WTC11 (cell line): ENCODE results near the gene PTPN4. TPM values are rescaled to one million over a fixed set of nuclear protein-coding genes. Genes with fewer than 3 reads are reported as not detected.

Experiments used
- ATAC-seq: fragments of 200-7000 bp; cut with Tn5 transposase; 2 replicates; pipeline ENCODE4 v1.10.0; 2021; ENCODE audit warnings: mild to moderate bottlenecking, moderate library complexity
- CTCF ChIA-PET: fragments of 300-600 bp; sonication (Branson Sonifier 250); formaldehyde crosslinking; loops from one replicate; lab custom pipeline; 2021; ENCODE audit warnings: antibody characterized with exemption; lab: Charles Lee
- POLR2A ChIA-PET: fragments of 350-600 bp; sonication (Branson Sonifier 250); formaldehyde crosslinking; loops from one replicate; lab custom pipeline; 2021; ENCODE audit warnings: antibody characterized with exemption; lab: Charles Lee
- DNase-seq: peaks from one replicate; pipeline ENCODE4 v3.0.0; 2021; ENCODE audit warnings: low spot score
- H3K27ac Mint-ChIP-seq: 2 replicates; pipeline ENCODE4 v1.8.0; 2021; ENCODE audit warnings: mixed read lengths
- H3K27me3 Mint-ChIP-seq: 2 replicates; pipeline ENCODE4 v1.8.0; 2021; ENCODE audit warnings: low read depth, mild to moderate bottlenecking, moderate library complexity, mixed read lengths
- H3K36me3 Mint-ChIP-seq: 2 replicates; pipeline ENCODE4 v1.8.0; 2021; ENCODE audit warnings: mixed read lengths
- H3K4me1 Mint-ChIP-seq: 2 replicates; pipeline ENCODE4 v1.8.0; 2022; ENCODE audit warnings: mixed read lengths
- H3K4me3 Mint-ChIP-seq: 2 replicates; pipeline ENCODE4 v1.8.0; 2021; ENCODE audit warnings: mild to moderate bottlenecking, moderate library complexity, mixed read lengths
- H3K9me3 Mint-ChIP-seq: 2 replicates; pipeline ENCODE4 v1.8.0; 2021; ENCODE audit warnings: mixed read lengths
- AFF4 ChIP-seq: sonication (generic); formaldehyde crosslinking; IDR thresholded peaks from 2 replicates; pipeline ENCODE4 v1.8.1; 2023; ENCODE audit warnings: mild to moderate bottlenecking, missing genetic modification reagents, borderline replicate concordance
- CREB1 ChIP-seq: sonication (generic); formaldehyde crosslinking; IDR thresholded peaks from 2 replicates; pipeline ENCODE4 v1.8.0; 2023; ENCODE audit warnings: mild to moderate bottlenecking, missing genetic modification reagents
- ELF4 ChIP-seq: sonication (generic); formaldehyde crosslinking; IDR thresholded peaks from 2 replicates; pipeline ENCODE4 v1.8.1; 2022; ENCODE audit warnings: low read depth, mild to moderate bottlenecking, moderate library complexity, missing genetic modification reagents
- EMX1 ChIP-seq: fragments of 250-450 bp; sonication (Bioruptor Pico); IDR thresholded peaks from 2 replicates; pipeline ENCODE4 v1.8.0; 2021; ENCODE audit warnings: mild to moderate bottlenecking
- ERG ChIP-seq: fragments of 250-450 bp; sonication (Bioruptor Pico); IDR thresholded peaks from 2 replicates; pipeline ENCODE4 v1.8.0; 2021; ENCODE audit warnings: mild to moderate bottlenecking
- FOXJ3 ChIP-seq: sonication (generic); formaldehyde crosslinking; IDR thresholded peaks from 2 replicates; pipeline ENCODE4 v1.9.0; 2021; ENCODE audit warnings: missing genetic modification reagents, mild to moderate bottlenecking, borderline replicate concordance
- HMGA2 ChIP-seq: fragments of 250-450 bp; sonication (Bioruptor Pico); IDR thresholded peaks from 2 replicates; pipeline ENCODE4 v1.4.0; 2021; ENCODE audit warnings: mild to moderate bottlenecking, moderate library complexity
- IRF2 ChIP-seq: sonication (generic); formaldehyde crosslinking; IDR thresholded peaks from 2 replicates; pipeline ENCODE4 v1.8.0; 2022; ENCODE audit warnings: low read depth, missing genetic modification reagents, borderline replicate concordance
- NFATC4 ChIP-seq: fragments of 250-450 bp; sonication (Bioruptor Pico); IDR thresholded peaks from 2 replicates; pipeline ENCODE4 v1.9.0; 2021; ENCODE audit warnings: mild to moderate bottlenecking
- NR3C1 ChIP-seq: sonication (generic); formaldehyde crosslinking; conservative IDR thresholded peaks from 2 replicates; pipeline ENCODE4 v1.8.1; 2023; ENCODE audit warnings: low read depth, mild to moderate bottlenecking, missing genetic modification reagents
- OVOL2 ChIP-seq: fragments of 250-450 bp; sonication (Bioruptor Pico); IDR thresholded peaks from 2 replicates; pipeline ENCODE4 v1.9.0; 2021; ENCODE audit warnings: mild to moderate bottlenecking, borderline replicate concordance
- RORB ChIP-seq: fragments of 250-450 bp; sonication (Bioruptor Pico); IDR thresholded peaks from 2 replicates; pipeline ENCODE4 v1.9.0; 2021; ENCODE audit warnings: mild to moderate bottlenecking
- SOX15 ChIP-seq: fragments of 250-450 bp; sonication (Bioruptor Pico); IDR thresholded peaks from 2 replicates; pipeline ENCODE4 v1.9.0; 2021; ENCODE audit warnings: mild to moderate bottlenecking
- TEAD1 ChIP-seq: sonication (generic); formaldehyde crosslinking; IDR thresholded peaks from 2 replicates; pipeline ENCODE4 v1.8.0; 2022; ENCODE audit warnings: mild to moderate bottlenecking, missing genetic modification reagents
- TP53 ChIP-seq: sonication (generic); formaldehyde crosslinking; IDR thresholded peaks from 2 replicates; pipeline ENCODE4 v1.8.1; 2023; ENCODE audit warnings: mild to moderate bottlenecking, missing genetic modification reagents
- ZBTB21 ChIP-seq: sonication (generic); formaldehyde crosslinking; IDR thresholded peaks from 2 replicates; pipeline ENCODE4 v1.8.1; 2023; ENCODE audit warnings: mild to moderate bottlenecking, missing genetic modification reagents, borderline replicate concordance
- ZNF396 ChIP-seq: fragments of 250-450 bp; sonication (Bioruptor Pico); IDR thresholded peaks from 2 replicates; pipeline ENCODE4 v1.8.0; 2021; ENCODE audit warnings: mild to moderate bottlenecking, moderate library complexity, borderline replicate concordance
- ZNF671 ChIP-seq: fragments of 250-450 bp; sonication (Bioruptor Pico); IDR thresholded peaks from 2 replicates; pipeline ENCODE4 v1.8.0; 2021; ENCODE audit warnings: mild to moderate bottlenecking
- total RNA-seq: library from RNA; stranded (reverse); gene quantifications from 3 replicates; pipeline ENCODE4 v1.2.3, GENCODE V29; 2021
- TF ChIP-seq, protein P1 (sequence below): sonication (generic); formaldehyde crosslinking; conservative IDR thresholded peaks from 2 replicates; pipeline ENCODE4 v1.8.1; 2022; ENCODE audit warnings: mild to moderate bottlenecking, missing genetic modification reagents
- TF ChIP-seq, protein P2 (sequence below): sonication (generic); formaldehyde crosslinking; IDR thresholded peaks from 2 replicates; pipeline ENCODE4 v1.8.1; 2022; ENCODE audit warnings: mild to moderate bottlenecking, moderate library complexity, missing genetic modification reagents
- TF ChIP-seq, protein P3 (sequence below): sonication (generic); formaldehyde crosslinking; IDR thresholded peaks from 2 replicates; pipeline ENCODE4 v1.8.0; 2022; ENCODE audit warnings: mild to moderate bottlenecking, missing genetic modification reagents
- TF ChIP-seq, protein P4 (sequence below): sonication (generic); formaldehyde crosslinking; IDR thresholded peaks from 2 replicates; pipeline ENCODE4 v1.8.1; 2023; ENCODE audit warnings: mild to moderate bottlenecking, moderate library complexity, missing genetic modification reagents

Gene PTPN4
- total RNA-seq, 1 experiment from 2014 or later: 85.8 TPM

- Mint-ChIP-seq H3K4me1 (peaks cover 36% of the 10 kb centered on the region), H3K27me3 (no peaks in the 10 kb centered on the region), H3K4me3 (no peak overlapping the region), H3K9me3 (no peaks in the 10 kb centered on the region), H3K36me3 (no peaks in the 10 kb centered on the region), H3K27ac (peak overlapping the region; percentile 58; the same call in 1 of the 2 replicates)
- ATAC-seq (no peak), DNase-seq (no peak)
- no peak for TF ChIP-seq NFATC4 (CRISPR knock-in tag)
- no peak for TF ChIP-seq FOXJ3 (CRISPR knock-in tag)
- TF ChIP-seq ELF4 (CRISPR knock-in tag): no peak
- TF ChIP-seq AFF4: no peak
- TF ChIP-seq NR3C1 (CRISPR knock-in tag): no peak
- TF ChIP-seq ZNF396 (CRISPR knock-in tag): no peak
- no peak for TF ChIP-seq ZBTB21 (CRISPR knock-in tag)
- TF ChIP-seq ZNF671: no peak
- no peak for TF ChIP-seq EMX1
- no peak for TF ChIP-seq CREB1 (CRISPR knock-in tag)
- no peak for TF ChIP-seq SOX15 (CRISPR knock-in tag)
- ChIA-PET POLR2A (interaction anchor here (0.6 to 1.6 kb wide), 2 partner anchors 13 to 16 kb away, joined by 5 to 6 read pairs; no protein-coding TSS in a partner anchor), CTCF (interaction anchor here (1.4 kb wide), 1 partner anchor 16 kb away, joined by 3 read pairs; no protein-coding TSS in a partner anchor)
Measured at GRCh38 chr2:119782308-119783027, 22.7 kb downstream of the PTPN4 start.

DNA sequence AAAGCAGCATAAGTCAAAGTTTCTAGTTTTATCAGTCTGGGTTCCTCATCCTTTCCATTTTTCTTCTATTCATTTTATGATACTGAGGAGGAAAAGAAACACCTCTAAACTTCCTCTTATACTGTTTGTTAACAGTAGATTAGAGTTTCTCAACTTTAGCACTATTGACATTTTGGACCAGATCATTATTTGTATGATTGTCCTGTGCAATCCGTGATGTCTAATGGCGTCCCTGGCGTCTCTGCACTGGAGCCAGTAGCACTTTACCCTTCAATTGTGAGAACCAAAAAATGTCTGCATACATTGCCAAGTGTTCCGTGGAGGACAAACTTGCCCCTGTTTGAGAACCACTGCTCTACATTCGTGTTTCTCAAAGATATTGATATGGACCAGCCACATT is 25.2 kb downstream of the PTPN4 start:
- peaks cover 36% of the 10 kb centered on the region for H3K4me1 Mint-ChIP-seq
- H3K9me3 Mint-ChIP-seq: peaks cover 17% of the 10 kb centered on the region
- ATAC-seq (no peak), DNase-seq (no peak)
- H3K27ac Mint-ChIP-seq: peak overlapping the region; percentile 21; the same call in 1 of the 2 replicates
- H3K27me3 Mint-ChIP-seq: no peaks in the 10 kb centered on the region
- peaks cover 20% of the 10 kb centered on the region for H3K36me3 Mint-ChIP-seq
- ChIA-PET CTCF (no interaction called here), POLR2A (no interaction called here)
- no peak overlapping the region for H3K4me3 Mint-ChIP-seq
- TF ChIP-seq ERG (CRISPR knock-in tag): no peak
- TF ChIP-seq ELF4 (CRISPR knock-in tag): no peak
- TF ChIP-seq, protein P1, sequence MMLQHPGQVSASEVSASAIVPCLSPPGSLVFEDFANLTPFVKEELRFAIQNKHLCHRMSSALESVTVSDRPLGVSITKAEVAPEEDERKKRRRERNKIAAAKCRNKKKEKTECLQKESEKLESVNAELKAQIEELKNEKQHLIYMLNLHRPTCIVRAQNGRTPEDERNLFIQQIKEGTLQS: no peak
- no peak for TF ChIP-seq RORB (CRISPR knock-in tag)
- no peak for TF ChIP-seq OVOL2
- no peak for TF ChIP-seq TEAD1
- TF ChIP-seq, protein P2, sequence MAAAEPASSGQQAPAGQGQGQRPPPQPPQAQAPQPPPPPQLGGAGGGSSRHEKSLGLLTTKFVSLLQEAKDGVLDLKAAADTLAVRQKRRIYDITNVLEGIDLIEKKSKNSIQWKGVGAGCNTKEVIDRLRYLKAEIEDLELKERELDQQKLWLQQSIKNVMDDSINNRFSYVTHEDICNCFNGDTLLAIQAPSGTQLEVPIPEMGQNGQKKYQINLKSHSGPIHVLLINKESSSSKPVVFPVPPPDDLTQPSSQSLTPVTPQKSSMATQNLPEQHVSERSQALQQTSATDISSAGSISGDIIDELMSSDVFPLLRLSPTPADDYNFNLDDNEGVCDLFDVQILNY: no peak

DNA sequence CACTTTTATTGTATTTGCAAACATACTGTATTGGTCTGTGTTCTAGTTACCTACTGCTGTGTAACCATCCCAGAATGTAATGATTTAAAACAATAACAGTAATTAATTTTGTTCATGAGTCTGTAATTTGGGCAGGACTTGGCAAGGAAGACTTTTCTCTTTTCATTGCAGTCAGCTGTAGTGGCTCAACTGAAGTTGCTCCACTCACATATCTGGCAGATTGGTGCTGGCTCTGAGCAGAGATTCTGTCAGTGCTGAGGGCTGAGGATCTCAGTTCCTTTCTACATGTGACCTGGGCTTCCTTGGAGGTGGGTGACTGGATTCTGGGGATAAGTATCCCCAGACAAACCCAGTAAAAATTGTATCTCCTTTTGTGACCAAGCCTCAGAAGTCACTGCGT is 26.6 kb downstream of the PTPN4 start:
- H3K27ac Mint-ChIP-seq: peak overlapping the region; percentile 78

More for the DNA sequence above, 26.6 kb downstream of the PTPN4 start:
- Mint-ChIP-seq H3K9me3 (peaks cover 31% of the 10 kb centered on the region), H3K4me1 (peaks cover 32% of the 10 kb centered on the region), H3K4me3 (no peak overlapping the region), H3K36me3 (peaks cover 34% of the 10 kb centered on the region)
- POLR2A ChIA-PET: no interaction called here
- no peak for DNase-seq
- CTCF ChIA-PET: no interaction called here
- ATAC-seq: no peak; the same call in 1 of the 2 replicates
- no peak for TF ChIP-seq IRF2
- TF ChIP-seq, protein P3, sequence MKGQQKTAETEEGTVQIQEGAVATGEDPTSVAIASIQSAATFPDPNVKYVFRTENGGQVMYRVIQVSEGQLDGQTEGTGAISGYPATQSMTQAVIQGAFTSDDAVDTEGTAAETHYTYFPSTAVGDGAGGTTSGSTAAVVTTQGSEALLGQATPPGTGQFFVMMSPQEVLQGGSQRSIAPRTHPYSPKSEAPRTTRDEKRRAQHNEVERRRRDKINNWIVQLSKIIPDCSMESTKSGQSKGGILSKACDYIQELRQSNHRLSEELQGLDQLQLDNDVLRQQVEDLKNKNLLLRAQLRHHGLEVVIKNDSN (CRISPR knock-in tag): no peak
- TF ChIP-seq ERG (CRISPR knock-in tag): no peak
- no peak for TF ChIP-seq TP53 (CRISPR knock-in tag)
- TF ChIP-seq HMGA2 (CRISPR knock-in tag): no peak
- TF ChIP-seq, protein P4, sequence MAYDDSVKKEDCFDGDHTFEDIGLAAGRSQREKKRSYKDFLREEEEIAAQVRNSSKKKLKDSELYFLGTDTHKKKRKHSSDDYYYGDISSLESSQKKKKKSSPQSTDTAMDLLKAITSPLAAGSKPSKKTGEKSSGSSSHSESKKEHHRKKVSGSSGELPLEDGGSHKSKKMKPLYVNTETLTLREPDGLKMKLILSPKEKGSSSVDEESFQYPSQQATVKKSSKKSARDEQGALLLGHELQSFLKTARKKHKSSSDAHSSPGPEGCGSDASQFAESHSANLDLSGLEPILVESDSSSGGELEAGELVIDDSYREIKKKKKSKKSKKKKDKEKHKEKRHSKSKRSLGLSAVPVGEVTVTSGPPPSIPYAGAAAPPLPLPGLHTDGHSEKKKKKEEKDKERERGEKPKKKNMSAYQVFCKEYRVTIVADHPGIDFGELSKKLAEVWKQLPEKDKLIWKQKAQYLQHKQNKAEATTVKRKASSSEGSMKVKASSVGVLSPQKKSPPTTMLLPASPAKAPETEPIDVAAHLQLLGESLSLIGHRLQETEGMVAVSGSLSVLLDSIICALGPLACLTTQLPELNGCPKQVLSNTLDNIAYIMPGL (CRISPR knock-in tag): no peak
- TF ChIP-seq, all 79 proteins: peak for 0
- H3K27me3 Mint-ChIP-seq: no peaks in the 10 kb centered on the region
